Ammon's horn (tissue), 1 donor: ENCODE measurements around the gene PRIMA1.

Source experiments
- DNase-seq: peaks from one replicate; pipeline ENCODE4 v3.0.0-alpha.2; 2016; ENCODE audit warnings: low spot score

The PRIMA1 gene

GRCh38 chr14:93753647-93754046, 34.6 kb downstream of the PRIMA1 start:
- DNase-seq, result peak; percentile 23

GRCh38 chr14:93752980-93753561, 35.2 kb downstream of the PRIMA1 start:
- peak; percentile 95 for DNase-seq

GRCh38 chr14:93751946-93752655, 36.2 kb downstream of the PRIMA1 start:
- no peak for DNase-seq

GRCh38 chr14:93749076-93749420, 39.2 kb downstream of the PRIMA1 start:
- no peak for DNase-seq

GRCh38 chr14:93748208-93749075, 39.8 kb downstream of the PRIMA1 start:
- peak; percentile 30 for DNase-seq

GRCh38 chr14:93747560-93747959, 40.7 kb downstream of the PRIMA1 start:
- no peak for DNase-seq

- peak; percentile 74 for DNase-seq
Observed at GRCh38 chr14:93747102-93747501, 41.2 kb downstream of the PRIMA1 start.

- DNase-seq, result no peak
Observed at GRCh38 chr14:93745603-93746273, 42.5 kb downstream of the PRIMA1 start.

- no peak for DNase-seq
Observed at GRCh38 chr14:93744876-93745275, 43.4 kb downstream of the PRIMA1 start.

GRCh38 chr14:93744176-93744575, 44.1 kb downstream of the PRIMA1 start:
- DNase-seq, result peak; percentile 59

GRCh38 chr14:93743270-93744060, 44.8 kb downstream of the PRIMA1 start:
- DNase-seq, result no peak

- peak; percentile 36 for DNase-seq
Observed at GRCh38 chr14:93742761-93743160, 45.5 kb downstream of the PRIMA1 start.

- DNase-seq, result no peak
Observed at GRCh38 chr14:93741556-93742230, 46.6 kb downstream of the PRIMA1 start.

- DNase-seq, result no peak
Observed at GRCh38 chr14:93737634-93738033, 50.7 kb downstream of the PRIMA1 start.

- no peak for DNase-seq
Observed at GRCh38 chr14:93736378-93737014, 51.8 kb downstream of the PRIMA1 start.

GRCh38 chr14:93735206-93735605, 53.1 kb downstream of the PRIMA1 start:
- no peak for DNase-seq

- DNase-seq, result no peak
Observed at GRCh38 chr14:93734086-93734822, 54.0 kb downstream of the PRIMA1 start.

- peak; percentile 73 for DNase-seq
Observed at GRCh38 chr14:93733631-93734030, 54.7 kb downstream of the PRIMA1 start.

GRCh38 chr14:93733231-93733630, 55.1 kb downstream of the PRIMA1 start:
- DNase-seq, result no peak

- no peak for DNase-seq
Observed at GRCh38 chr14:93732524-93732923, 55.8 kb downstream of the PRIMA1 start.
